GM19397 (cell line): ENCODE results near the gene SH3BP4.
"Not testable (repeated sequence)": the region's sequence is repeated elsewhere in the genome, so short reads cannot be mapped to it uniquely, and the experiment has no call there.

Experiments used
- ATAC-seq: cut with Tn5 transposase; IDR thresholded peaks from one replicate; pipeline ENCODE4 v1.9.1; 2021; ENCODE audit warnings: mild to moderate bottlenecking, moderate library complexity; ENCODE audit not compliant: unreplicated experiment

SH3BP4 gene

GRCh38 chr2:235051436-235052260 is 99.8 kb downstream of the SH3BP4 start:
- ATAC-seq, result no peak

GRCh38 chr2:235052514-235053354 is 100.9 kb downstream of the SH3BP4 start:
- ATAC-seq, result no peak

- no peak for ATAC-seq
These were observed 101.8 kb downstream of the SH3BP4 start for GRCh38 chr2:235053651-235054050.

GRCh38 chr2:235054475-235054874 is 102.7 kb downstream of the SH3BP4 start:
- ATAC-seq, result no peak

GRCh38 chr2:235054919-235055318 is 103.1 kb downstream of the SH3BP4 start:
- ATAC-seq, result no peak

- ATAC-seq, result no peak
These were observed 104.2 kb downstream of the SH3BP4 start for GRCh38 chr2:235055891-235056516.

GRCh38 chr2:235056768-235057167 is 105.0 kb downstream of the SH3BP4 start:
- ATAC-seq, result no peak

- ATAC-seq, result not testable (repeated sequence)
These were observed 105.8 kb downstream of the SH3BP4 start for GRCh38 chr2:235057616-235058015.

GRCh38 chr2:235059161-235059560 is 107.3 kb downstream of the SH3BP4 start:
- no peak for ATAC-seq

GRCh38 chr2:235061656-235062055 is 109.8 kb downstream of the SH3BP4 start:
- ATAC-seq, result no peak

GRCh38 chr2:235063471-235063961 is 111.7 kb downstream of the SH3BP4 start:
- ATAC-seq, result no peak

- ATAC-seq, result no peak
These were observed 113.2 kb downstream of the SH3BP4 start for GRCh38 chr2:235064976-235065375.

- no peak for ATAC-seq
These were observed 114.7 kb downstream of the SH3BP4 start for GRCh38 chr2:235066490-235066889.

GRCh38 chr2:235066895-235067294 is 115.1 kb downstream of the SH3BP4 start:
- no peak for ATAC-seq

- no peak for ATAC-seq
These were observed 116.9 kb downstream of the SH3BP4 start for GRCh38 chr2:235068701-235069100.

GRCh38 chr2:235070063-235070706 is 118.4 kb downstream of the SH3BP4 start:
- no peak for ATAC-seq

- no peak for ATAC-seq
These were observed 122.1 kb downstream of the SH3BP4 start for GRCh38 chr2:235073868-235074413.

GRCh38 chr2:235077046-235077445 is 125.2 kb downstream of the SH3BP4 start:
- no peak for ATAC-seq

- ATAC-seq, result no peak
These were observed 126.4 kb downstream of the SH3BP4 start for GRCh38 chr2:235078182-235078581.

GRCh38 chr2:235078914-235079472 is 127.2 kb downstream of the SH3BP4 start:
- no peak for ATAC-seq
